GM19328 (cell line): ENCODE measurements around the gene RBM19.
"Not testable (repeated sequence)": the region's sequence is repeated elsewhere in the genome, so short reads cannot be mapped to it uniquely, and the experiment has no call there.

ENCODE experiments used
- ATAC-seq: cut with Tn5 transposase; IDR thresholded peaks from one replicate; pipeline ENCODE4 v1.9.1; 2021; ENCODE audit warnings: mild to moderate bottlenecking, moderate library complexity; ENCODE audit not compliant: unreplicated experiment

RBM19 gene

GRCh38 chr12:113816866-113817265 lies 149.3 kb downstream of the RBM19 start:
- ATAC-seq: no peak

- ATAC-seq: no peak
Observed at GRCh38 chr12:113815031-113815430, 151.1 kb downstream of the RBM19 start.

GRCh38 chr12:113813229-113813541 lies 152.9 kb downstream of the RBM19 start:
- ATAC-seq: no peak

DNA sequence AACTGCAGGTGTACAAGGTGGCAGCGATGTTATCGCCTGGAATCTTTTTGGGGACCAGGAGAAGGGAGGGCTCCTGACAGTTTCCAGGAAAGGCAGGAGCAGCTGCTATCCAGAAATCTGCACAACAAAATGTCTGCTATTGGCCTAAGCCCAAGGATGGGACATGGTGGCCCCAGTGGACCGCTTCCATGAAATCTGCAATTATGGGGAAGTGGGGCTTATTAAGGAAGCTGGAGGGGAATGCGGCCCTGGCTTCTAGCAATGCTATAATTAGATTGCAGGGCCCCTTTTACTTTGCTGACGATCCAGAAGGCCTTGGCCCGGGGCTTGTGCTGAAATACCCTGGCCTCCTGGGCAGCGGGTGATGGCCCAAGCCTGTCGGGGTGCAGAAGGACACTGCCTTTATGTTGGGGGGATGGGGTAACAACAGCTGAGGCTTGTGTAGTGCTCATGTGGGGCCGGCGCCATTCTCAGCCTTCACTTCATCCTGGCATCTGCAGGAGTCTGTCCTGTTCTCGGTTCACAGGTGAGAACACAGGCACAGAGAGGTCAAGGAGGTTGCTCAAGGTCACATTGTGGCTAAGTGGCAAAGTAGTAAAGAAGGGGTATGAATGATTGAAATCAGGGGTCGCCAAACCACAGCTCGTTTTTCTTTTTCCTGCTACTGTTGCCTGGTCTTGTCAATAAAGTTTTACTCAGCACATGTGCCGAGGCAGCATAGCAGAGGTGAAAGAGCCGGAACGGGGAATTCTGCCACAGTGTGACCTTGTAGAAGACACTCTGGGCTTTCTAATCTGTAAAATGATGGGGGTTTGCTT lies 153.5 kb downstream of the RBM19 start:
- ATAC-seq: no peak

- not testable (repeated sequence) for ATAC-seq
Observed at GRCh38 chr12:113809462-113810220, 156.5 kb downstream of the RBM19 start.

DNA sequence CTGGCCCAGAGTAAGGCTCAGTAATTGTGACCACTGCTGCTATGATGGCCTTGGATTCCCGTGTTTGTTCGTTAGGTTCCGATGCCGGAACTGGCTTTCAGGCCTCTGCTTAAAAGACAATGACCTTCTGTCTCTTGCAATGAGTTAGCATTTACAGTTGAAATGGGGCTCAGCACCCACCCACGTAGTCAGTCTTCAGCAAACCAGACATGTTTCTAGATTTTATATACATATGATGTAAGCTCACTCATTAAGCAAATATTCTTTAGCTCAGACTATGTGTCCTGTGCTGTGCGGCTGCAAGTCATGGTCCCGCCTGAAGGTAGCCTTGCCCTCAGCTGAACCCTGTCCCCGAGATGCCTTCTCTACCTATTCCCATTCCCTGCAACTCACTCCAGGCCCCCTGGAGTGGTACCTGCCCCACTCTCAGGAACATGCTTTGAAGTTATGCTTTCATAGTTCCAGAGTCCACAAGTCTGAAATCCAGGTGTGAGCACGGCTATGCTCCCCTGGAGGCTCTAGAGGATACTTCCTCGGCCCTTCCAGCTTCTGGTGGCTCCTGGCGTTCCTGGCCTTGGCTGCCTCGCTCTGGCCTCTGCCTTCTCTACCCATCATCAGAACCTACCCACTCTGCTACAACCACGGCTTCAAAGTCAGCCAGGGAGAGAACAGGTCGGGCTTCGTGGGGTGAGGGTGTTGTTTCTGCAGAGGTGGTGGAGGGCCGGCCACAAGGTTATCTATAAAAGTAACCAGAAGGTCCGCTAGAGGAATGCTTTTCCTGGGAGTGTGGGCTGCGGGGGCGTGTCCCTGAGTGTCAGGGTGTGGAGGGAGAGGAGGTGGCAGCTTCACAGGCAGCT lies 157.8 kb downstream of the RBM19 start:
- ATAC-seq: no peak

GRCh38 chr12:113805673-113806072 lies 160.5 kb downstream of the RBM19 start:
- ATAC-seq: no peak

- no peak for ATAC-seq
Observed at GRCh38 chr12:113804961-113805600, 161.0 kb downstream of the RBM19 start.

DNA sequence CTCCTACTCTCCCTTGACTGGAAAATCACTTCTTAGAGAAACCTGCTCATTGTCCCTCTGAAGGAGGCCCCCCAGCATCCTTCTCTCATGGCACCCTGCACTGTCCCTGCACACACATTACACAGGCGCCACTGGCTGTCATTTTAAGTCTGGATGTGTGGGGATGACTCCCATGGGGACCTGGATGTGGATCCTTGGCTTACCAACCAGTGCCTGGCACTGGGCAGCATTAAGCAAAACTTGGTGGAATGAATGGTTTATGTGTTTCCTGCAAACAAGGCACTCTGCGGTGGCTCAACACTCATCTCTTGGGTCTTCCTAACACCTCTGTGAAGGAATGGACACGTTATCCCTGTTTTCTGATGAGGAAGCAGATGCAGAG lies 162.4 kb downstream of the RBM19 start:
- no peak for ATAC-seq

- no peak for ATAC-seq
Observed at GRCh38 chr12:113802966-113803758, 163.0 kb downstream of the RBM19 start.

DNA sequence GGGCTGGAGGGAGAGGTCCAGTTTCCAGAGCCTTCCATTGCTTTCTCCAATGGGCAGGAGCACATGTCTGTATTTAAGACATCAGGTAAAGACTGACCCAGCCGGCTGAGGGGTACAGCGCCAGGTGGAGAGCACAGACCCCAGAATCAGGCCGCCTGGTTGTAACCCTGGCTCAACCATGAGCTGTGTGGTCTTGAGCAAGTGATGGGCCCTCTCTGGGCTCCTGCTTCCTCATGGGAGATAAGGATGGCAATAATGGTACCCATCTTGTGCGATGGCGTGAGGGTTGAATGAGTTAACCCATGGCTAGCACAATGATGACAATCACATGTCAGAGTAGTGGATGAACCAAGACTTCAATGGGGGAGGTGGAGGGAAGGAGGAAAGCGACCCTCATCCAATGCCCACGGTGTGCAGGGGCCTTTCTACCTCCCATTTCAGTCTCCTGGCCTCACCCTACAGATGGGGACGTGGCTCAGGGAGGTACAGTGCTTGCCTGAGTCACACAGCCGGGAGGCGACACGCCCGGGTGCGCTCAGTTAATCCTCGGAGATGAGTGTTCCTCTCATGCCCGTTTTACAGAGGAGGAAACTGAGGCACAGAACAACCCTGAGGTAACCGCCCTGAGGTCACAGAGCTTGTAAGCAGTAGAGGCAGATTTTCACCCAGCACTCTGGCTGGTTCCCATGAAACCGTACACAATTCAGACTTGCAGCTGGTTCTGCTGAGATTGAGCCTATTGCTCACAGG lies 163.9 kb downstream of the RBM19 start:
- no peak for ATAC-seq

DNA sequence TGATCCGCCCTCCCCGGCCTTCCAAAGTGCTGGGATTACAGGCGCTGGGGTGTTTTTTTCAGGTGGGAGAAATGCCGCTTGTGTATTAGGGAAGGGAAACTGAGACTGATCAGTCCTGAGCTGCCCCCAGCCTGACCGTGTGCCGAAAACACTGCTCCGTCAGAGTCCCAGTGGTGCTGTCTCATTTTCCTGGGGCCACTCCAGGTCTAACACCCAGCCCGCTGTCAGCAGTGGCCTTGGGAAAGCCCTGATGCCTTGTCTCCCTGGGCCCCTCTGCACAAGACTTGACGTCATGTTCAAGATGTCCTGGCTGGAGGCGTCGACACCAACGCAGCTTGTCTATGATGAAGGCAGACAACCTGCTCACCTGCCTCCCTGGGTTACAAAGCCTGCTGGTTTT lies 165.9 kb downstream of the RBM19 start:
- ATAC-seq: no peak

- ATAC-seq: no peak
Observed at GRCh38 chr12:113798552-113798951, 167.6 kb downstream of the RBM19 start.

DNA sequence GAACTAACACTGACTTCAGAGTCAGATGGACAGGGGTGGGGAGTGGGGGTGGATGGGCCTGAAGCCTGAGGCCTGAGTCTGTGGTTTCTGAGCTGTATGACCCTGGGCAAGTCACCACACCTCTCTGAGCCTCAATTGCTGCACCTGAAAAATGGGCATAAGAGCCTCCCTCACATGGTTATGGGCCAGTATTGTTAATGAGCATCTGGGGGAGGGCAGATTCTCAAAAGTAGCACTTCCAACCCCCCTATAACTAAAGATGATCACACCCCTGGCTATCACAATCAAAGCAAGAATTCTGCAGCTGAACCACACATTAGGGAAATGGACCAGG lies 168.6 kb downstream of the RBM19 start:
- ATAC-seq: no peak

DNA sequence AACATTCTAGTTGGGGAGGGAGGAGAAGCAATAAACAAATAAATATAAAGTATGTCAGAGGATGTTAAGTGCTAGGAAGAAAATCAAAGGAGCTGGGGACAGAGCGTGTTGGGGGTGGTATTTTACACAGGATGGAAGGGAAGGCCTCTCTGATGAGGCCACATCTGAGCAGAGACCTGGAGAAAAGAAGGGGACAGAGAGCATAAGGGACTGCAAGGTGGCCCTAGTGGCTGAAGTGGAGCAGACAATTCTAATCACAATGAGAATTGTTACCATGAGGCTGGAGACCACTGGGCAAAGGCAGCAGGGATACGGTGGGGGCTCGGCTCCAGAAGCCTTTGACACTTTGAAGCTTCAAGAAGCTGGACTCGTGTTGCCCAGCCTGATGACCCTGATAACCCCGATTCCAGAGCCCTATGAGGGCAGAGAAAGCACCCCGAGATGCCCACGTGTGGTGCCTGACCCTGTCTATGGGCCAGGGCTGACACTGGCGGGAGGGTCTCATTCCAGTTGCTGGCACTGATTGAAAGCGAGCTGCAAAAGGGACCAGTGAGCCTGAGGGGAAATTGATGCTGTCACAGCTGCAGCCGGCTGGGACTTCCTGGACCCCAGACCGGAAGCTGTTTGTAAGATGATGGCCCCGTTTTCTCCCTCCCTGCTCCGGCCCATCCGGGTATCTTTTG lies 169.1 kb downstream of the RBM19 start:
- ATAC-seq: no peak

- ATAC-seq: no peak
Observed at GRCh38 chr12:113796066-113796827, 169.9 kb downstream of the RBM19 start.

DNA sequence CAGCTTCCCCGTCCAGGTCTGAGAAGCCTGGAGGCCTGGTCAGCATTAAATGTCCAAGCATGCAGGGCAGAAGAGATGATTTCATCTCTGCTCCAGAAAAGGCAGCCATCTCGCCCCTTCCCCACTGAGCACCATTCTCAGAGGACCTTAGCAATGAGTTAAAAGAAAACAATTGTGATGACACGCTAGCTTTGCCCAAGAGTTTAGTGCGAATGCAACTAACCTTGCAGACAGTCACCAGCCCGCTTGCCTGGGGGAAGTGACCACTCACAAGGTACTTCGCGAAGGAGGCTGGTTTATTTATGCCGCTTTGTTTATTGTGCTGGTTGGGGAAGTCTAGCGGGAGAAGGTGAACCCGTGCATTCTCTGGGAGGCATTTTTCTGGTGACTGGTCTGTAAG lies 170.7 kb downstream of the RBM19 start:
- no peak for ATAC-seq

DNA sequence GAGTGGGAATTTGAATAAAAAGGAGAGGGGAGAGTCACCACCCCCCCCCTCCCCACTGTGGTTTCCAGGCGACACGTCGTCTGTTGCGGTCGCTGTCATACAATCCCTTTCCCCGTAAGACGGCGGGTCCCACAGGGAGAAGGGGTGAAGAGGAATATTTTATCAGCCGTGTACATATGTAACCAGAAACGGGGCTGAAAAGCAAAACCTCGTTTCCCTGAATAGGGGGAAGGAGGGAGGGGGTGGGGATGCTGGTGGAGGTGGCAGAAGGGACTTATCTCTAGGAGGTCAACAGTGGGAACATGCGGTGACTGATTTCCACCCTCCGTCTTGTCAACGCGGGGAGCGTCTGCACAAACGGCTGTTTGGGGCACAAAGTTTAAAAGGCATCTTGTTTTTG lies 171.4 kb downstream of the RBM19 start:
- no peak for ATAC-seq
